A673 (cell line): ENCODE data around the gene FGF12.

Experiments used
- EZH2 ChIP-seq: fragments of 200-600 bp; sonication (generic); IDR thresholded peaks from 2 replicates; pipeline ENCODE4 v1.6.1; 2017; ENCODE audit warnings: borderline replicate concordance, low read depth, mild to moderate bottlenecking, mixed read lengths, antibody characterized with exemption, low read length; ENCODE audit not compliant: poor library complexity, severe bottlenecking
- TF ChIP-seq, protein P1 (sequence below): fragments of 300-800, 200-600 bp; sonication (generic); conservative IDR thresholded peaks from 2 replicates; pipeline ENCODE4 v1.5.1; 2017; ENCODE audit warnings: low read depth, mild to moderate bottlenecking, antibody characterized with exemption, low read length, moderate library complexity, mixed read lengths

DNA sequence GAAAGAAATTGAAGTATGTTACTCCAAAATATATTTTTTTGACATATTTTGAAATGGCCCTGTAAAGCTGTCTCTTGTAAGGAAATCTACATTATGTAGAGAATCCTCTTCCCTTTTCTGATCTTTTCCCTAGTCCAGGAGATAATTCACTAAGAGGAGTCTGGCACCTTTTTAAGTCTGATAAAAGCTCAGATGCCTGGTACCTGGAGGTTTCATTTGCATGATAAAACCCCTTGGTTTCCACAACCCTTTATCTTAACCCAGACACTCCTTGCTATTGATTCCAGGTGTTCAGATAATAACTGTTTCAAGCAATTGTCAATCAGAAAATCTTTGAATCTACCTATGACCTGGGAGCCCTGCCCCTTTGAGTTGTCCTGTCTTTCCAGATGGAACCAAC, 26.5 kb downstream of the FGF12 start:
- TF ChIP-seq, protein P1, sequence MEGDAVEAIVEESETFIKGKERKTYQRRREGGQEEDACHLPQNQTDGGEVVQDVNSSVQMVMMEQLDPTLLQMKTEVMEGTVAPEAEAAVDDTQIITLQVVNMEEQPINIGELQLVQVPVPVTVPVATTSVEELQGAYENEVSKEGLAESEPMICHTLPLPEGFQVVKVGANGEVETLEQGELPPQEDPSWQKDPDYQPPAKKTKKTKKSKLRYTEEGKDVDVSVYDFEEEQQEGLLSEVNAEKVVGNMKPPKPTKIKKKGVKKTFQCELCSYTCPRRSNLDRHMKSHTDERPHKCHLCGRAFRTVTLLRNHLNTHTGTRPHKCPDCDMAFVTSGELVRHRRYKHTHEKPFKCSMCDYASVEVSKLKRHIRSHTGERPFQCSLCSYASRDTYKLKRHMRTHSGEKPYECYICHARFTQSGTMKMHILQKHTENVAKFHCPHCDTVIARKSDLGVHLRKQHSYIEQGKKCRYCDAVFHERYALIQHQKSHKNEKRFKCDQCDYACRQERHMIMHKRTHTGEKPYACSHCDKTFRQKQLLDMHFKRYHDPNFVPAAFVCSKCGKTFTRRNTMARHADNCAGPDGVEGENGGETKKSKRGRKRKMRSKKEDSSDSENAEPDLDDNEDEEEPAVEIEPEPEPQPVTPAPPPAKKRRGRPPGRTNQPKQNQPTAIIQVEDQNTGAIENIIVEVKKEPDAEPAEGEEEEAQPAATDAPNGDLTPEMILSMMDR = no peak
- no peak for TF ChIP-seq EZH2
